Measurements from ENCODE around the gene VASH1.

DNA sequence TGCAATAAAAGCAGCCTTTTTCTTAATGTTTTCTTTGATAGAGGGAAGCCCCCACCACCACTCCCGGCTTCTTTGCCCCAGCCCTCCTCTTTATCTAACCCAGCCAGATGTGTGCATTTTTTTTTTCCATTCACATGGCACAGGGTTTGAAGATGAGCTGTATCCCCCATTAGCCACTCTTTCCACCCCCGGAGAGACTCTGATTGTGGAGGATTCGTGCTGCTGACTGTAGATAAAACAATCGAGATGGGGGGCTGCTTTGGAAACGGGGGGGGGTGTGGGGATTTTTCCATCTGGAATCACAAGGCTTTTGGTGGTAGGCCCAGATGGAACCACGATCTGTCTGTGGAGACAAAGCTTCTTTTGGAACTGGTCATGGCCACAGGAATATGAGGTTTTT is 46.2 kb upstream of the VASH1 start:
- TF ChIP-seq, protein P1, sequence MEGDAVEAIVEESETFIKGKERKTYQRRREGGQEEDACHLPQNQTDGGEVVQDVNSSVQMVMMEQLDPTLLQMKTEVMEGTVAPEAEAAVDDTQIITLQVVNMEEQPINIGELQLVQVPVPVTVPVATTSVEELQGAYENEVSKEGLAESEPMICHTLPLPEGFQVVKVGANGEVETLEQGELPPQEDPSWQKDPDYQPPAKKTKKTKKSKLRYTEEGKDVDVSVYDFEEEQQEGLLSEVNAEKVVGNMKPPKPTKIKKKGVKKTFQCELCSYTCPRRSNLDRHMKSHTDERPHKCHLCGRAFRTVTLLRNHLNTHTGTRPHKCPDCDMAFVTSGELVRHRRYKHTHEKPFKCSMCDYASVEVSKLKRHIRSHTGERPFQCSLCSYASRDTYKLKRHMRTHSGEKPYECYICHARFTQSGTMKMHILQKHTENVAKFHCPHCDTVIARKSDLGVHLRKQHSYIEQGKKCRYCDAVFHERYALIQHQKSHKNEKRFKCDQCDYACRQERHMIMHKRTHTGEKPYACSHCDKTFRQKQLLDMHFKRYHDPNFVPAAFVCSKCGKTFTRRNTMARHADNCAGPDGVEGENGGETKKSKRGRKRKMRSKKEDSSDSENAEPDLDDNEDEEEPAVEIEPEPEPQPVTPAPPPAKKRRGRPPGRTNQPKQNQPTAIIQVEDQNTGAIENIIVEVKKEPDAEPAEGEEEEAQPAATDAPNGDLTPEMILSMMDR (IDR thresholded peaks at IDR 0.05) = no peak
- TF ChIP-seq POLR2A (IDR thresholded peaks at IDR 0.05) = no peak
